Stimulated activated CD8-positive, alpha-beta memory T cell treated with anti-CD3 and anti-CD28 coated beads, Interleukin-12 subunit alpha, Interleukin-12 subunit beta, amount 100 ng/mL, for 1 hour (primary cell): ENCODE results near the gene CLEC16A.

Experiments
- DNase-seq: peaks from one replicate; pipeline ENCODE4 v3.0.0-alpha.2; 2020; ENCODE audit warnings: low read depth

CLEC16A gene

DNA sequence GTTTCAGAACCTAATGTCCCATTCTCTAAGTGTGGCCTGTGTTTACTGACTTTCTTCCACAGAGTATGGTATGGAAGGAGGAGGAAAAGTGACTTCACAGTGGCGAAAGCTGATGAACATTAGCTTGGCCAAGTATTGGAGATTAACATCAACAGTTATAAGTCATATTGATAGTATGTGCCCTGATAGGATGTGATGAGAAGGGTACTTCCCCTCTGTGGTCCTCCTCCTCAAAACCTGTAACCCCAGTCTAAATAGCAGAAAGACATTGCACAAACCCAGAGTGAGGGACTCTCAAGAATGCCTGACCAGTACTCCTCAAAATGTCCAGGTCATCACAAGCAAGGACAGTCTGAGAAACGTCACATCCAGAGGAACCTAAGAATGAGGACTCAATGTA, 73.1 kb downstream of the CLEC16A start:
- DNase-seq, result no peak

DNA sequence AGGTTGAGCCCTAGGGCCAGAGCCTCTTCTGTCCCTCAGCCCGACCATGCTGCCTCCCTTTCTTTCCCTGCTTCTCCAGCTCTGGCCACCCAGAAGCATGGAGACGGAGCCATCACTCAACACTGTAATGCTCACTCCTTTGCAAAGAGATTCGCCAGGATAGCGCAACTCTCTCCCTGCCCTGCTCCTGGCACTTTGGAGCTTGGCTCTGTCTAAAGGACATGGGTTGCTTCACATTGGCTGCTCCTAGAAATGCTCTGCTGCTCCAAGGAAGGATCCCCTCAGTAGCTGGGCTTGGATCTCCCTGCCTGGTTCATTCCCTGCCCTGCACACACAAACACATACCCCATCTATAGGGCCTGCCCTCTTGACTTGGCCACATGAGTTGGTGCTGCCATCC, 76.0 kb downstream of the CLEC16A start:
- DNase-seq, result no peak

DNA sequence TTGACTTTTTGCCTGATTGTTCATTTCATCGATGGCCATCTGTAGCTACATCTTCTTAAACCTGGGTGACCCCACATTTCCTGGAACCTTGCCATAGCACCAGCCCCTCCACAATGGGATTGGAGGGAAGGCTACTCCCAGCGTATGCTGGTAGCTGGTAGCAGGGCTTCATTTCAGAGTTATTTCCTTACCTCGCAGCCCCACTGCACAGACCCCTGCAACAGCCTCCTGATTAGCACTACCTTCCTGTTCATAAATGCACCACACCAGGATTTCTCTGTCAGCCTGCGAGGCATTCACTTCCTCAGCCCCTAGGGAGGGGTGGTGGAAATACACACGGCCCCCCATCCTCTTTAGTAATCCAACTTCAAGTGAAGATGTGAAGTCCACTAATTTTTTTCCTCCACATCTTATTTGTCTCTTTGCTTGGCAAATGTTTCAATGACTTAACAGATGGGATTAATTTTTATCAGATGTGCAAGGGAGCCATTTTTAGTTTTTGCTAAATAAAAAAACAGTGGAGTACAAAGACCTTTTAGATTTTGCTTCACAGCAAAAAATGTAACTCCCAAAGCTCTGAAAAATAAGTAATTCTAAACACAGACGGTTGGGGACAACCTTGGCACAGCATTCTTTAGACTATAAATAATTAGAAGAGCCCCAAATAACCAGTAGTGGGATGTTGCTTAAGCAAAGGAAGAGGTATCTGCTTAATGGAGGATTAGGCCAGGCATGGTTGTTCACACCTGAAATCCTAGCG, 76.6 kb downstream of the CLEC16A start:
- no peak for DNase-seq

DNA sequence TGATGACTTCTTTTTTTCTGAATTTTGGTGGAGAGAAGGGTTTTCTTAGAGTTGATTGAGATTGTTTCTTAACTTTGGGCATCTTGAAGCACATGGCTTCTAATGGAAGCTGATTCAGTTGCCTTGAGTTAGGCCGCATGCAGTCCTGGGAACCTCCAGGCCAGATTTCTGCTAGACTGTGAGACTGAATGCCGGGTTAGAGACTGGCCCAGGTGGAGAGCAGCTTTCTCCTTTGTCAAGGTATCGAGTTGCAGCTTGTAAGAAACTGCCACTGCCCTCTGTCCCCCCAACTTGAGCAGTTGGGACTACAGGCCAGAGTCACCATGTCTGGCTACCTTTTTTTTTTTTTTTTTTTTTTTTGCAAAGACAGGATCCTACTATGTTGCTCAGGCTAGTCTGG, 77.6 kb downstream of the CLEC16A start:
- DNase-seq, result no peak

DNA sequence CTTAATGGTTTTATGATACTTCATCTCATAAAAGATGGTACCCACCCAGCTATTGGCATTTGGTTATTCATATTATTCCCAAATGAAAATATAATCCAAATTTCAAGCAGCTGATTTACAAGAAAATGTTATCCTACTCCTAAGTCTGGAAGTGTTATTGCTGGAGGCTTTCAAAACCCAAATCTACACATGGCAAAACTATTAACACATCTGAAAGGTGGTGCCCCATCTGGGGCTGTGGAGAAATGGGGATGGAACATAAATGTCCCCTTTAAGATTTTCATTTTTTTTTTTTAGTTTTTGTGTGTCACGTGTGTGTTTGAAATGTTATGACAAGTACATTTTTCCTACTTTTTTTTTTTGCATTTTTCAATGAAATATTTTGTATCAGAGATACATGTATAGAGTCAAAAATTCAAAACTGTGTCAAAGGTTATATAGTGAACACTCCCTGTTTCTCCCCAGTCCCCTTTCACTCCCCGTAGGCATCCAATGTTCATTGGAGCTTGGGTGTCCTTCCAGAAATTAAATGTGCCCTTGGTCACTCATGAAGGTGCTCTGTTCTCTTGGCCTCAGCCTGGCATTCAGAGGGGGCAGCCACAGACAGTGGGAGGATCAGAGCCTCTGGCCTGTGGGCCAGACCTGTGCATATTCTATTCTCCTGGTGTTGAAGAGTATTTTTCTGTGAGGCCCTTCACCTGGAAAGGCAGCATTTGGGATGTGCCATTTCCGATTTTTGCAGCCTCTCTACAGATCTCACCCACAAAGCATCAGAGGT, 79.1 kb downstream of the CLEC16A start:
- no peak for DNase-seq

DNA sequence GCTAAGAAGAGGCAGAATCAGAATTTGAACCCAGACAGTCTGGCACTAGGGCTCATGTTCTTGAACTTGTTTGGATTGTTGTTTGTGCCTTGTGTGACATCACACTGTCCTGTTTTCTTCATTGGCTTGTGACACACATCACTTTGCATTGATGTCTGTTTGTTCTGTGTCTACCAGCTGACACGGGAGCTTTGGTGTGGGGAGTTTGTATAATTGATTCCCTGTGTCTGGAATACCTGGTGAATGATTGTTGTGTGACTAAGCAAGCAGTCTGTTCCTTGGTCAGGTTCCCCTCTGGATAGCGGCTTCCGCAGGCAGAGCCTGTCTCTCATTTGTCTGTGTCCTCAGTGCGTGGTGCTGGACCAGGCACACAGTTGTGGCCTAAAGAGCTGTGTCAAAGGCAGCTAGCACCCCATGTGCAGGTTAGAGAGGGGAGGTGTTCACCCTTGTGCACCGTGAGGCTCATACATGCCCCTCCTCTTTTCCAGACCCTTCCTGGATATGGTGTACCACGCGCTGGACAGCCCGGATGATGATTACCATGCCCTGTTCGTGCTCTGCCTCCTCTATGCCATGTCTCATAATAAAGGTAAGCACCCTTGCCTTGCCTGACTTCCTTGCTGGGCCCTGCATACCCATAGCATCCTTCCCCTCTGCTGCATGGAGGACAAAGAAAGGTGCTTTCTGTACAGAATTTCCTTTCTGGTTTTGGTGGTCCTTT, 80.1 kb downstream of the CLEC16A start:
- DNase-seq, result no peak

DNA sequence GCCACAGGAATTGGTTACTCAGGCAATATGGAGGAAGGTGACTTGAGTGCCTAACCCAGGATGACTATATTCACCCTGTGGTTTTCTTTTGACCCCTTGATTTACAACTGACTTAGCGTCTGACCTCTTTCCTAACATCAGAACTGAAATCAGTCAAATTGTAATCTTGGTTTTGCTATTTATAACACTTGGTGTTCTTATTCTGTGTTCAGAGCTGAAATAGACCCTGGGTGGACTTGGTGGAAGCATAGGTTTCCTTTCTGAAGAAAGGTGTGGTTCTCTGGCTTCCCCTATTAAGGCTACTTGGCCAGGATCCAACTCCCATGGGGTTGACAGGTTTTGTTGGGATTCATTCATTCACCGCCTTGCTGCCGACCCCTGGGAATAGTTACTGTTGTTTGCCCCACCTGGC, 80.8 kb downstream of the CLEC16A start:
- no peak for DNase-seq

DNA sequence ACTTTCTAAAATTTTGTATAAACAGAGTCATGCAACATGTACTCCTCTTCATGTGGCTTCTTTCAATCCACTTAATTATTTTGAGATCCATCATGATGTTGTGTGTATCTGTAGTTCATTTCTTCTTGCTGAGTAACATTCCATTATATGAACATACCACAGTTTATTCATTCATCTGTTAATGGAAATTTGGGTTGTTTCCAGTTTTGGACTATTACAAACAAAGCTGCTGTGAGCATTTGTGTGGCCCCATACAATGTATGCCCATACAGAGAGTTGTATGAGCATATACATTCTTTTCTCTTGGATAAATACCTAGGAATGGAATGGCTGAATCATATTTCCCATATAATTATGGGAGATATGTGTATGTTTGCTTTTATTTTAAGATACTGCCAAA, 85.6 kb downstream of the CLEC16A start:
- DNase-seq, result no peak

DNA sequence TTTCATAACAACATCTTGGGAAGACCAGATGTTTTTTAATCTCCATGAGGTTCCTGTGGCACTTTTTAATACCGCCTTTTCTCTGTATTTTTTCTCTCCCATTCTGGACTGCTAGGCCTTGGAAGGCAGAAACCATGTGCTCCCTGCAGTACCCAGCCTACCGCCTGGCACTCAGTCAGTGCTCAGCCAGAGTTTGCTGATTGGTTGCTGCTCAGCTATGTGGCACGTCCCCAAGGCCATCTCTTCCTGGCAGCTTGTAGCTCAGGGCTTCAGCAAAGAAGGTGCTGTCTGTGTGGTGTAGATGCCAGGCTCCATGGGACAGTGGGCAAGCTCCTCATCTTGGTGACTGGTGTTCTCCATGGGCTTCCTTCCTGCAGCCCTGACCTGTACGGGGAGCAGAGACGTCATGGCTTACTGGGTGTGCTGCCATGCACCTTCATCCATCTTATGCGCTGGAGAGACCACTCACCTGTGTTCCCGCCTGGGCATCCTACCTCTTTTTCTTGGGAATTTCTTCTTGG, 86.7 kb downstream of the CLEC16A start:
- DNase-seq, result no peak

DNA sequence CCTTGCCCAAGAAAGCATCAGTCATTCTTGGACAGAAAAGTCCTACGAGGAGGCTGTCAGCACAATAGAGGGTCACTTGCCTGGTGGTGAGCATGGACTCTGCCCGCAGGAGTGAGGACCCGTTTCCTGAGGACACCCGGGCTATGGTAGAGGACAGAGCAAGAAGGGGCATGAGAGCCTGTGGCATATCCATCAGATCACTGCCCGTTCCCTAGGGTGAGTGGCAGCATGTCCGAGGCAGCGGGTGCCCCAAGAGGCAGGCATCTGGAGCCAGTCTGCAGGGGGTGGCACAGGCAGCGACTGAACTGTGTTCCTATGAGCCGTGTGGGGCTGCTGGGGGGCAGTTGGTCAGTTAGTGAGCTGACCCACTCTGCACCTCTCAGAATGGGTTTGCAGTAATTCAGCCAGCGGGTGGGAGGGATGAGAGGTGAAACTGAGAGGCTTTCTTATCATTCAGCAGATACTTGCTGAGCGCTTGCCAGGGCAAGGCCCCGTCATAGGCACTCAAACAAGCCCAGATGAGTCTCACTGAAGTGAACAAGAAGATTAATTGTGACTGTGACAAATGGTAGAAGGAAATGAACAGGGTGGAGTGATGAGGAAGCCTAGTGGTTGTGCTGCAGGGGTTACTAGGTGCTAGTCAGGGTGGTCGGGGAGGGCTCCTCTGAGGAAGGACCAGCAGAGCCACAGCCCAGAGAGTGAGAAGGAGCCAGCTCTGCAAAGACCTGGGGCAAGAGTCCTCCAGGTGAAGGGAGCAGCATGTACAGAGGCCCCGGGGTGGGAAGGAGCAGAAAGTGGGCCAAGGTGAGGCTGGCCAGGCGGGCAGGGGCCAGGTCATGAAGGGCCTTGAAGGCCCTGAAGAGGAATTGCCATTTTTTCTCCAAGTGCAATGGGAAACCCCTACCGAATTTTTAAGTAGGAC, 87.9 kb downstream of the CLEC16A start:
- DNase-seq, result no peak

DNA sequence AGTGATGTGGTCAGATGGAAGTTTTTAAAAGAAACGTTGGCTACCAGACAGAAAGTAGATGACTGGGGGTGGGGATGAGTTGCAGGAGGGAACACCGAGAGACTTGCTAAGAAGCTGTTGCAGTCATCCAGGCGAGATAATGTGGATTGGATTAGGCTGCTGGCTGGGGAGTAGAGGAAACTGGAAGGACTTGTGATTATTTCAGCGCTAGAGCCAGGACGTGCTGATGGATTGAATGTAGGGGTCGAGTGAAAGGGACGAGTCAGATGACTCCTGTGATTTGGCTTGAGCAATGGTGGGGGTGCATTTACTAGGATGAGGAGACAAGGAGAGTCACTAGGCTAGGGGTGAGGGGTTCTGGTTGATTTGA, 88.5 kb downstream of the CLEC16A start:
- DNase-seq, result no peak

DNA sequence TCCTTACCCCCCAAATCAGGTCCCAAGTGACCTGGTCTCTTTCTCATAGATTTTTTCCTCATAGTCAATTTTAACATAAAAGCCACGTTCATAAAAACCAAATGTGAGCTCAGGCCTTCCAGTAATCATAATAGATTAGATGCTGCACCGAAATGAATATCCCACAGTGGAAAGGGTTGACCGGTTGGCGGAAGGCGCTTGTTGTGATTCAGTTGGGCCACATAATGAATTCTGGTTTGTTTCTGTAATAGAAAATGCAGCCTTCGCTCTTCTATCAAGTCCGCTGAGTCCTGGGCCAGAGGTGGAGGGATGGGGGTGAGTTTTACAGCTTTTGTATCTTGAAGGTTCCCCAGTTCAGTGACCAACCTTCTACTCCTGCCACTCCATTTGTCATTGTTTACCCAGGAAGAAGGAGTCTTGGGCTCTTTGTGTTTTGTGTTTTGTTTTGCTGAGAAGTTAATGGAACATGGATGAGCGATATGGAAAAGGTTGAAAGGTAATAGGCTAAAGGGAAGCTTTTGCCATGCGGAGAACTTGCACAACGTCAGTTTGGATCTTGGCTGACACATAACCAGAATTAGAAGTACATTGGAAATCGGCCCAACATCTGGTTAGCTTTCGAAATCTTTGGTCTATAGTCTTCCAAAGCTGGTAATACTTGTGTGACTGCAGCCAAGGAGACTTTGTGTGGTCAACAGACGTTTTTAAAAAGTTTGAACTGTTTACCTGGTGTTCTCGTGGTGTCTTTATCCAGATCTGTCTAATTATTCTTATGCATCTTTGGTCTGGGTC, 89.5 kb downstream of the CLEC16A start:
- no peak for DNase-seq

DNA sequence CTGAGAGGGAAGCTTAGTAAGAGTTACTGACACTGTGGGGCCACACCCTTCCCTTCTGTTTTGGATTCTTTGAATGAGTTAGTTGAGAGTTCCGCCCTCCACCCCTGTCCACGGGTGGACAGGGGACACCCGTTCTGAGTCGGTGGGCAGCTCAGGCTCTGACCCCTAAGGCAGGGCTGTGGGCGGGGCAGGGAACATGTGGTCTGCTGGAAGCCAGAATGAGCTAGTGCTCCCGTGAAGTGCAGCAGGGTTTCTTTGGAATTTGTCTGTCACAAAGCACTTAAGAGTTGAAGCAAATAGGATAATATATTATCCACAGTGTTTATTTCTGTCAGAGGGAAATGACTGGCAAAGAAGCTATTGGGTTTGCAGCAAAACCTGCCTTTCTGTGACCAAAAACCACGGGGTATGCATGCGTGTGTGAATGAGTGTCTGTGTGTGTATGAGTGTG, 90.1 kb downstream of the CLEC16A start:
- no peak for DNase-seq

DNA sequence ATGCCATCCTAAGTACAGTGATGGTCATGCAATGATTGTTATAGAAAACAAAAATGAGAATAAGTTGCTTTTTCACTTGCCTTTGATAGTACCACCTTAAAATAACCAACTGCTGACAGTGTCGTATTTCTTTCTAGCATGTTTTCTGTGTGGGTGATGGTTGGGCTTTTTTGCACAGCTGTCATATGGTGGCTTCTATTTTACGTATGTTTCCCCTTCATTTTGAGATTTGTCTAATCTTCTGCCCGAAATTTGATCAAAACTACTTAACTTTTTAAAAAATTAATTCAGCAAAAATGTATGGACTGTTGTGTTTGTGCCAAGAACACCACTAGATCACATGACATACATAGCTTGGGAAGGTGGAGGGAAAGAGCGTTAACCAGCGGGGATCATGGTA, 90.7 kb downstream of the CLEC16A start:
- DNase-seq, result no peak

DNA sequence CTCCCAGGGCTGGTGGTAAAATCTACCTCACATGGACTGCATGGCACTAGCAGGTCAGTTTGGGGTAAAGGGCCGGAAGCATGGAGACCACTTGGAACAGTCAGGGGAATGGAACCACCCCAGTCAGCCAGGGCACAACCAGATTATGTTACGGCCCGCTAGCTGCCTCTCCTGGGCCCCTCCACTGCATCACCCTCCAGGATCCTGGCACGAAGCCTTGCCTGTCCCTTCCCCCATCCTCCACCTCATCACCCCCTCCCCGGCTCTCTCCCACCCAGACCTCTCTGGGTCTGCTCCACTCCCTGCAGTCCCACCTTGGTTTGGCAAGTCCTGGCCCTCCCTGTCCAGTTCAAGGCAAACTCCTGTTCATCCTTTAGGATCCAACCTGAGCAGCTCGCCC, 91.7 kb downstream of the CLEC16A start:
- DNase-seq, result no peak

DNA sequence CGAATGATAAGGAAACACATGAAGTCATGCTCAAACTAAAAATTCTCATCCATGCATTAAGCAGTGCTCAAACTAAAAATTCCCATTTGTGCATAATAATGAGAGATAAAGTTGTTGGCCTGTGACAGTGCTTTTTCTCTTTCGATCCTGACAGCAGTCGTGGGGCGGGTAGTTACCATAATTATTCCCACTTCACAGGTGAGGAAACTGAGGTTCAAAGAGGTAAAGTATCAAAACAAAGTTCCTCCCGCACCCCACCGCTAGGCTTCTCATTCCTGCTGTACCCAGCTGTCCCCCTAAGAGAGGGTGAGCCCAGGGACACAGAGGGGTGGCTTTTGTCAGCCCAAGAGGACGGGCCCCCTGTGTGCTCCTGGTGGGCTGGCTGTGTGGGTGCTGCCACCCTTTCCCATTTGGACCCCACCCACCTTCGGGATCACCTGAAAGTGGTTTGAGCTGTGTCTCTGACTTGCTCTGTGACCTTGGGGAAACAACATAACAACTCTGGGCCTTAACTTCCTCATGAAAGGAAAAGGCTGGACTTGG, 92.6 kb downstream of the CLEC16A start:
- no peak for DNase-seq

DNA sequence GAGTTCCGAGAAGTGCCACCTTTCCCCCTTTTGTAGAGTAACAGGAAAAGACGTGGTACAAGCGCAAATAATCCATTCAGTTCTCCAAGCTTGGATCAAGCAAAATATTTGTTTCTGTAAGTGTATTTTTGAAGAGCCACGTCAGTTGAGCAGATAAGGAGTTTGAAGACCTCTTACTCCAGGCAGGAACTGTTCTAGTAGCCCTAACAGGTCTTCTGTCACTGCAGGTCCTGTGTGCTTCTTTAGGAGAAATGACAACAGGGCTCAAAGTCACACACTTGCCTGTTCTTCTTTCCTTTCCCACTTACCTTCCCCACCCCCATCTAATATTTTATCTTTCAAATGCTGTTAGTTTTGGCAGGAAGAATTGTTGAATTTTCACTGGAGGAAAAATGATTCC, 93.9 kb downstream of the CLEC16A start:
- DNase-seq, result no peak

DNA sequence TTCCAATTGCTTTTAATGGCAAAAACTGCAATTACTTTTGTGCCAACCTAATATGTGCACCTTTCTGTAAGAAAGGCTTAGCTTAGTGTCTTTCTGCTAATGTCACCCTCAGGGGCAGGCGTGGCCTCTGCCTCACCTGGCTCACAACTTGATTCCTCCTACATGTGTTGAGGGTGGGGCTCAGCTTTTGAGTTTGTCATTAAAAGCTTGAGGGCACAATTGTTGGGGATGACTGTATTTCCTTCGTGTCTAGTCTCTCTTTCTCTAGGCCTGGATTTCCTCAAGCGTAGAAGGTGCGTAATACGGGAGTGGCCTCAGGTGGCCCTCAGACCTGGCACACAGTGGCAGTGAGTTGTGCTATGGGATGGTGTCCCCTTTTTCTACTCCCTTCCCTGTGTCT, 94.4 kb downstream of the CLEC16A start:
- no peak for DNase-seq

DNA sequence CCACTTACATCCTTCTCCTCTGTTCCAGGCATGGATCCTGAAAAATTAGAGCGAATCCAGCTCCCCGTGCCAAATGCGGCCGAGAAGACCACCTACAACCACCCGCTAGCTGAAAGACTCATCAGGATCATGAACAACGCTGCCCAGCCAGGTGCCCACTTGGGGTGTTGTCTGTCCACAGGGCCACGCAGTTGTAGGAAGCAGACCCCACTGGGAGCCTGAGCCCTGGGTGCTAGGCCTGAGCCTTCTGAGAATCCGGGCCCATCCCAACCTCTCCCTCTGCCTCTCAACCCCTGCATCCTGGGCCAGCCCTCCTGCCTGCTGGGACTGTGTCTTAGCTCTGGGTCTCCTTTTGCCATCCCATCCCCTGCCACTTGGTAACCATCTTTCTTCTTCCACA, 95.4 kb downstream of the CLEC16A start:
- no peak for DNase-seq

DNA sequence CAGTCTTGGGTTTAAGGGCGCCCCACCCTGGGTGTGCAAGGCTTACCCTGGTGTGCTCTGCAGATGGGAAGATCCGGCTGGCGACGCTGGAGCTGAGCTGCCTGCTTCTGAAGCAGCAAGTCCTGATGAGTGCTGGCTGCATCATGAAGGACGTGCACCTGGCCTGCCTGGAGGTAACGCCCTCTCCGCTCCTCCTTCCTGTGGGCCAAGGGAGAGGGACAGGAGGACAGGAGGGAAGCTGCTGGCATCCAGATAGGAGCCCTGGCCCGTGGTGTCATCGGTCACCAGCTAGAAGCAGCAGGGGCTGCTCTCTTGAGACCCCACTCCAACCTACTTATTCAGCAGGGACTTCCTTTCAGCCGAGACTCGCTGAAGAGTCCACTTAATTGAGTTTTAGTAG, 97.8 kb downstream of the CLEC16A start:
- no peak for DNase-seq

DNA sequence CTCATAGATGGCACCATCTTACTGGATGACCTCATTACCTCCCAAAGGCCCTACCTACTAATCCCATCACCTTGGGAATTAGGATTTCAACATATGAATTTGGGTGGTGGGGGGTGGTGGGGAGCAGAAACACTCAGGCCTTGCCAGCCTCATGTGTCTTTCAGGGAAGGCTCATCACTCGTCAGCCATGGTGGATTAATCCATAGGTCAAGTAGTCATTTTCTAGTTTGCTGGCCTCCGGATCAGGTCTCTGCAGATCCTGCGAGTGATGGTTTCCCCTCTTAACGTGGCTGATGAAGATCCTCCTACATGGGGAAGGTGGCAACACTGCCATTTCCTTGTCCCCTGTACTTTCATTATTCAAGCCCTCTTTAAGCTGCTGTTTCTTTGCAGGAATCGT, 101.1 kb downstream of the CLEC16A start:
- no peak for DNase-seq
